Osteoblast (primary cell): ENCODE results near the gene SPTB. TPM values are rescaled to one million over a fixed set of nuclear protein-coding genes. Genes with fewer than 3 reads are reported as not detected.
A peak's percentile ranks its signal among the peaks of the same experiment; 100 is the strongest.

ENCODE experiments used
- DNase-seq: peaks from one replicate; pipeline ENCODE4 v3.0.0; 2011; ENCODE audit warnings: low spot score, mixed read lengths; ENCODE audit not compliant: insufficient read length; ENCODE audit errors: missing footprints
- H2AFZ ChIP-seq: 2 replicates; pipeline ENCODE4 v1.6.0; 2011; ENCODE audit warnings: mild to moderate bottlenecking, low read length
- H3K27ac ChIP-seq: 2 replicates; pipeline ENCODE4 v1.5.1; 2011; ENCODE audit warnings: mild to moderate bottlenecking, low read depth, low read length, moderate library complexity
- H3K27me3 ChIP-seq: 2 replicates; pipeline ENCODE4 v1.6.0; 2012; ENCODE audit warnings: mild to moderate bottlenecking, control low read depth, inconsistent platforms, low read length, moderate library complexity; ENCODE audit not compliant: insufficient read depth
- H3K36me3 ChIP-seq: 2 replicates; pipeline ENCODE4 v1.5.1; 2011; ENCODE audit warnings: mild to moderate bottlenecking, low read length, control low read depth, moderate library complexity; ENCODE audit not compliant: insufficient read depth
- H3K4me1 ChIP-seq: 2 replicates; pipeline ENCODE4 v1.5.1; 2011; ENCODE audit warnings: mild to moderate bottlenecking, low read length, control low read depth, moderate library complexity; ENCODE audit not compliant: insufficient read depth
- H3K4me2 ChIP-seq: 2 replicates; pipeline ENCODE4 v1.6.0; 2011; ENCODE audit warnings: mild to moderate bottlenecking, low read length; ENCODE audit not compliant: insufficient read depth
- H3K4me3 ChIP-seq: fragments of 200-600 bp; sonication (generic); 3 replicates; pipeline ENCODE4 v1.5.1; 2012; ENCODE audit warnings: mild to moderate bottlenecking, low read length, inconsistent platforms; ENCODE audit not compliant: insufficient read depth
- H3K79me2 ChIP-seq: 2 replicates; pipeline ENCODE4 v1.6.0; 2012; ENCODE audit warnings: mild to moderate bottlenecking, low read length, control low read depth, inconsistent platforms; ENCODE audit not compliant: insufficient read depth
- H3K9me3 ChIP-seq: 2 replicates; pipeline ENCODE4 v1.5.1; 2011; ENCODE audit warnings: low read depth, low read length, control low read depth
- H4K20me1 ChIP-seq: 2 replicates; pipeline ENCODE4 v1.6.0; 2012; ENCODE audit warnings: mild to moderate bottlenecking, low read length, control low read depth; ENCODE audit not compliant: insufficient read depth
- total RNA-seq: library from RNA; depleted of rRNA; stranded (reverse); fragments of >200 nt; gene quantifications from 2 replicates; pipeline ENCODE4 v1.2.3, GENCODE V29; 2012
- TF ChIP-seq, protein P1 (sequence below): IDR thresholded peaks from 2 replicates; pipeline ENCODE4 v1.5.1; 2011; ENCODE audit warnings: mild to moderate bottlenecking, low read depth, low read length, moderate library complexity; ENCODE audit errors: extremely low read depth

The SPTB gene
- total RNA-seq, 1 donor, result under 0.01 TPM

GRCh38 chr14:64722842-64723447 lies 156.8 kb downstream of the SPTB start:
- no peak overlapping the region for H2AFZ ChIP-seq
- TF ChIP-seq, protein P1, sequence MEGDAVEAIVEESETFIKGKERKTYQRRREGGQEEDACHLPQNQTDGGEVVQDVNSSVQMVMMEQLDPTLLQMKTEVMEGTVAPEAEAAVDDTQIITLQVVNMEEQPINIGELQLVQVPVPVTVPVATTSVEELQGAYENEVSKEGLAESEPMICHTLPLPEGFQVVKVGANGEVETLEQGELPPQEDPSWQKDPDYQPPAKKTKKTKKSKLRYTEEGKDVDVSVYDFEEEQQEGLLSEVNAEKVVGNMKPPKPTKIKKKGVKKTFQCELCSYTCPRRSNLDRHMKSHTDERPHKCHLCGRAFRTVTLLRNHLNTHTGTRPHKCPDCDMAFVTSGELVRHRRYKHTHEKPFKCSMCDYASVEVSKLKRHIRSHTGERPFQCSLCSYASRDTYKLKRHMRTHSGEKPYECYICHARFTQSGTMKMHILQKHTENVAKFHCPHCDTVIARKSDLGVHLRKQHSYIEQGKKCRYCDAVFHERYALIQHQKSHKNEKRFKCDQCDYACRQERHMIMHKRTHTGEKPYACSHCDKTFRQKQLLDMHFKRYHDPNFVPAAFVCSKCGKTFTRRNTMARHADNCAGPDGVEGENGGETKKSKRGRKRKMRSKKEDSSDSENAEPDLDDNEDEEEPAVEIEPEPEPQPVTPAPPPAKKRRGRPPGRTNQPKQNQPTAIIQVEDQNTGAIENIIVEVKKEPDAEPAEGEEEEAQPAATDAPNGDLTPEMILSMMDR, result no peak
- no peak overlapping the region for H3K27ac ChIP-seq
- H3K4me1 ChIP-seq, result peaks cover 49% of the 10 kb centered on the region
- H3K4me3 ChIP-seq, result no peak overlapping the region
- H3K9me3 ChIP-seq, result no peaks in the 10 kb centered on the region
- H3K79me2 ChIP-seq, result no peaks in the 10 kb centered on the region
- H3K4me2 ChIP-seq, result no peak overlapping the region
- no peaks in the 10 kb centered on the region for H3K36me3 ChIP-seq
- no peak for DNase-seq
- H3K27me3 ChIP-seq, result no peaks in the 10 kb centered on the region
- no peaks in the 10 kb centered on the region for H4K20me1 ChIP-seq

- Histone ChIP-seq H3K36me3 (no peaks in the 10 kb centered on the region), H3K4me2 (peak overlapping the region; percentile 44), H3K4me3 (no peak overlapping the region), H3K27ac (peak overlapping the region; percentile 81), H3K27me3 (no peaks in the 10 kb centered on the region), H3K79me2 (no peaks in the 10 kb centered on the region), H3K9me3 (no peaks in the 10 kb centered on the region), H4K20me1 (no peaks in the 10 kb centered on the region), H3K4me1 (peaks cover 49% of the 10 kb centered on the region), H2AFZ (peak overlapping the region; percentile 51)
- TF ChIP-seq, protein P1, result no peak
- peak; percentile 80 for DNase-seq
Observed at GRCh38 chr14:64721899-64722298, 157.8 kb downstream of the SPTB start.

- TF ChIP-seq, protein P1, result no peak
- H3K27ac ChIP-seq, result peak overlapping the region; percentile 81
- peak overlapping the region; percentile 44 for H3K4me2 ChIP-seq
Observed at GRCh38 chr14:64721391-64721791, 158.3 kb downstream of the SPTB start.

DNA sequence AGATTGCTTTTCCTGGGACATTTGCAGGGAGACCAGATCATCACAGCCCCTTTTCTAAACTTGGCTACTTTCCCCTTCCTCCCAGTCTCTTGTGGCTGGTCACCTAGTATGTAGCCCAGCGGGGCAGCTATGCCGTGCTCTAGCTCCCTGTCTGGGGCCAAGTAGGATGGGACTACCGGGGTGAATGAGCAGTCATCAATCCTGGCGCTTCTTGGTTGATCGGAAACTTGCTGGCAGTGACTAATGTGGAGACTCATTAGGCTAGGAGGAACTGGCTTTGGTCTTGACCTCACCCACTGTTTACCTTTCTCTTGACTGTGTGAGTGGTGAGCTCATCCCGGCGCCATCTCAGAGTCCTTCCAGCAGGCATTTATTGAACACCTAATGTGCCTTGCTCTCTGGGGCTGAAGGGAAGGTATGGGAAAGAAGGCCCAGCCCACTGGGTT lies 159.6 kb downstream of the SPTB start:
- no peaks in the 10 kb centered on the region for H3K79me2 ChIP-seq
- H3K36me3 ChIP-seq, result no peaks in the 10 kb centered on the region
- H2AFZ ChIP-seq, result peak overlapping the region; percentile 51
- peak overlapping the region; percentile 44 for H3K4me2 ChIP-seq
- TF ChIP-seq, protein P1, result no peak
- no peak overlapping the region for H3K4me3 ChIP-seq
- peak; percentile 94 for DNase-seq
- no peaks in the 10 kb centered on the region for H3K27me3 ChIP-seq
- H3K9me3 ChIP-seq, result no peaks in the 10 kb centered on the region
- peaks cover 45% of the 10 kb centered on the region for H3K4me1 ChIP-seq
- H3K27ac ChIP-seq, result peak overlapping the region; percentile 81
- H4K20me1 ChIP-seq, result no peaks in the 10 kb centered on the region

More at GRCh38 chr14:64721391-64721791, 158.3 kb downstream of the SPTB start:
- H3K4me3 ChIP-seq, result no peak overlapping the region
- H3K79me2 ChIP-seq, result no peaks in the 10 kb centered on the region
- H3K36me3 ChIP-seq, result no peaks in the 10 kb centered on the region
- peak; percentile 93 for DNase-seq
- H3K9me3 ChIP-seq, result no peaks in the 10 kb centered on the region
- H2AFZ ChIP-seq, result peak overlapping the region; percentile 51
- peaks cover 49% of the 10 kb centered on the region for H3K4me1 ChIP-seq
- H4K20me1 ChIP-seq, result no peaks in the 10 kb centered on the region
- no peaks in the 10 kb centered on the region for H3K27me3 ChIP-seq
